Measurements from ENCODE around the gene GFRA1. TPM values are rescaled to one million over a fixed set of nuclear protein-coding genes. Genes with fewer than 3 reads are reported as not detected.

Gene GFRA1
- total and polyA plus RNA-seq, 11 donors, result 0.76 to 18.6 (median 1.4) TPM

DNA sequence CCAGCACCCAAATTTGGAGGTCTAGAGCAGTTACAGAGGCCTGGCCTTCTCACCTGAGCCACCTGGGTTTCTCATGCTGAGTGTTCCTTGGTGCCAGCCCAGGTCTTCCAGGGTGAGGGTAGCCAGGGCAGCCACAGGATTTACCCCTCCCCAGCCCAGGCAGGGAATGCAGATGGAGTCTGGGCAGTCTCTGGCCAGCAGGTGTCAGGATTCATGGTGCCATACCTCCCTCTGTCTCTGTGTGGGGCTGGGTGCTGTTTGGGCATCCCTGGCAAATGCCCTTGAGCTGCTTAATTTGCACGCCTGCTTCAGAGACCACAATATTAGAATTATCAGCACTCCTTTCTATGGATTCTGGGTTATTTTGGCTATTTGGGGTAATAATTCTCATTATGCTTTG is 246.7 kb downstream of the GFRA1 start:
- intact Hi-C loops (cut with DNase I), result no loop called here
- no peak for ATAC-seq
- no peaks in the 10 kb centered on the region for H3K9me3 ChIP-seq
- H3K27ac ChIP-seq, result no peak overlapping the region
- no peaks in the 10 kb centered on the region for H3K27me3 ChIP-seq
- TF ChIP-seq POLR2A (IDR thresholded peaks at IDR 0.05), result no peak
- TF ChIP-seq, protein P1, sequence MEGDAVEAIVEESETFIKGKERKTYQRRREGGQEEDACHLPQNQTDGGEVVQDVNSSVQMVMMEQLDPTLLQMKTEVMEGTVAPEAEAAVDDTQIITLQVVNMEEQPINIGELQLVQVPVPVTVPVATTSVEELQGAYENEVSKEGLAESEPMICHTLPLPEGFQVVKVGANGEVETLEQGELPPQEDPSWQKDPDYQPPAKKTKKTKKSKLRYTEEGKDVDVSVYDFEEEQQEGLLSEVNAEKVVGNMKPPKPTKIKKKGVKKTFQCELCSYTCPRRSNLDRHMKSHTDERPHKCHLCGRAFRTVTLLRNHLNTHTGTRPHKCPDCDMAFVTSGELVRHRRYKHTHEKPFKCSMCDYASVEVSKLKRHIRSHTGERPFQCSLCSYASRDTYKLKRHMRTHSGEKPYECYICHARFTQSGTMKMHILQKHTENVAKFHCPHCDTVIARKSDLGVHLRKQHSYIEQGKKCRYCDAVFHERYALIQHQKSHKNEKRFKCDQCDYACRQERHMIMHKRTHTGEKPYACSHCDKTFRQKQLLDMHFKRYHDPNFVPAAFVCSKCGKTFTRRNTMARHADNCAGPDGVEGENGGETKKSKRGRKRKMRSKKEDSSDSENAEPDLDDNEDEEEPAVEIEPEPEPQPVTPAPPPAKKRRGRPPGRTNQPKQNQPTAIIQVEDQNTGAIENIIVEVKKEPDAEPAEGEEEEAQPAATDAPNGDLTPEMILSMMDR (IDR thresholded peaks at IDR 0.05), result no peak
- no peaks in the 10 kb centered on the region for H3K4me1 ChIP-seq
- H3K4me3 ChIP-seq, result no peak overlapping the region
- no peaks in the 10 kb centered on the region for H3K36me3 ChIP-seq
- WGBS, 4 donors, result 86 to 93% (median 91%) methylated on average over 1 of the region's 1 CpG
- DNase-seq, result no peak

DNA sequence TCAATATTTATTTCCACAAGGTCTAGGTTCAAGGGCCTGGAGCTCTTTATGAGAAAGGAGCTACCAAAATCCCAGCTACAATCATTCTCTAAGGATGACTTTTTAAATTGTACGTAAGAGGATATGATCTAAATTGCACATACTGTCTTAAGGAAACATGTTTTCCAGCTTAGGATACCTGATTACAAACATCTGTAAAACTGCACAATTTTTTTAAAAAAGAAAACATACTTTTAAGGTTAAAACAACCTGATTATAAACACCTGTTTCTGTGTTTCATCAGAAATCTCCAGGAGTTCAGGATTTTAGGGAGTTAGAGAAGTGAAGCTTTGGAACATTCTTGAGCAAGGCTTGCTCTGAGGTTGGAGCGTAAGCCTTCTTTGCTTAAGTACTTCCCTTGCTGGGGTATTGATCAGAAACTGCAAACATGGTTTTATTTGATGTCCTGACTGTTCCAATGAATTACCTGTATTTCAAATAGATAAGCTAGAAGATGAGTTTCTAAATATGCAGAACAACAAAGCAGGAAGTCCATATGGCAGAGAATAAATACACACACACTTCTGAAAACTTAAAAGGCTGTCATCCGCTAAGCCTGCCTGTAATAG is 248.6 kb downstream of the GFRA1 start:
- 83 to 92% (median 88%) methylated on average over 3 of the region's 3 CpGs for WGBS, 4 donors
- TF ChIP-seq, protein P1 (IDR thresholded peaks at IDR 0.05), result no peak
- TF ChIP-seq POLR2A (IDR thresholded peaks at IDR 0.05), result no peak

DNA sequence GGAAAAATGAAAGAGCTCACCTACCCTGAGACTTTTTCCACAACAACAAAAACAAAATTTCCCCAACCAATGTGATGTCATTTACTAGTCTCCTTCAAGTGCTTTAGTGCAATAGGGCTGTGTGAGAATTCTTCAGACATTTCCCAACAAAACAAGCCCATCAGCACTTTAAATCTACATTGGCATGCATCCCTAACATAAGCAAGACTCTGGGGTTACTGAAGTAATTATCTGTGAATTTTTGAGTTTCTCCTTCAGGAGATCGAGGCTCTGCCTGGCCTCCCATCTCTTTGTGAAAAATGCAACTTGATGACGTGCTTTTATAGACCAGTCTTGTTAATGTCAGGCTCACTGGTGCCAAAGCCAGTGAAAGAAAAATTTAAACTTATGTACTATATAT is 255.6 kb downstream of the GFRA1 start:
- Histone ChIP-seq H3K4me1 (peaks cover 0 to 5% (median 0%) of the 10 kb centered on the region in 12 donors), H3K36me3 (no peaks in the 10 kb centered on the region), H3K4me3 (no peak overlapping the region), H3K27ac (no peak overlapping the region), H3K9me3 (peaks cover 0 to 11% (median 0%) of the 10 kb centered on the region in 12 donors), H3K27me3 (no peaks in the 10 kb centered on the region)
- intact Hi-C loops (cut with DNase I), result no loop called here
- TF ChIP-seq, protein P1 (IDR thresholded peaks at IDR 0.05), result no peak
- TF ChIP-seq POLR2A (IDR thresholded peaks at IDR 0.05), result no peak
- ATAC-seq (no peak), DNase-seq (no peak)
- WGBS, 4 donors, result 41 to 65% (median 64%) methylated on average over 2 of the region's 2 CpGs

More for the DNA sequence above, 248.6 kb downstream of the GFRA1 start:
- Histone ChIP-seq H3K36me3 (no peaks in the 10 kb centered on the region), H3K4me3 (no peak overlapping the region), H3K27ac (no peak overlapping the region), H3K27me3 (no peaks in the 10 kb centered on the region), H3K4me1 (no peaks in the 10 kb centered on the region), H3K9me3 (no peaks in the 10 kb centered on the region)
- DNase-seq (no peak), ATAC-seq (no peak)
- intact Hi-C loops (cut with DNase I), result no loop called here

DNA sequence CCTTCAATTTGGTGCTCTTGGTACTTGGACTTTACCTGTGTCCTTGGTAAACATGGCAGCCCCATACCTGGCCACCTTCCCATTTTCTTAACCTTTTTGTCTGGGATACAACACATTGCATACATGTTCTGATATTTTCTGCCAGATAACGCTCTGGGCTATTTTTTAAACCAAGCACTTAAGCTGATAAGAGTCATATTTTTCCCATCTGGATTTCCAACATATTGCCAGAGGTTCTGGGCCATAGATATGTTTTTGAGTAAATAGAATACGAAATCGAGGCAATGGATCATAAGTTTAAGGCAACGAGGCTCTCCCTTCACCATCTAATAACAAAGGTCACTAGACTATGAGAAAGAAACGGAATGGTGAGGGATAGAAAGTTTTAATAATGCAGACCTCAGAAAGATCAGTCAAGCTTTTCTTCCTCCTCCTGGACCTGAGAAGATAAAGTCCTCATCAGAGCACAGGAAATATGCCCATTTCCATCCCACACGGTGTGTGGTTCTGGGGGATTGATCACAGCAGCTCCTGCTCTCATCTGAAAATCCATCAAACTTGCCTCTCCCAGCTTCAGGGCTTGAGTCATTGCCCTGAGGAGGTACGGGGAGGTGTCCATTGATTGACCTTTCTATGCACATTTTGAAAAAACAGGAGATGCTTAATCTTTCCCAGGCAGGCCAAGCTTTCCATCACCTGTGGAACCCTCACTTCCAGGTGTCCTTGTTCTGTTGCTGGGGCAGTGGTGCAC is 257.2 kb downstream of the GFRA1 start:
- DNase-seq, result no peak
- WGBS, 4 donors, result 58 to 70% (median 64%) methylated on average over 7 of the region's 7 CpGs
- no peaks in the 10 kb centered on the region for H3K36me3 ChIP-seq
- peaks cover 0 to 5% (median 0%) of the 10 kb centered on the region in 12 donors for H3K4me1 ChIP-seq
- no peaks in the 10 kb centered on the region for H3K27me3 ChIP-seq
- no peak for TF ChIP-seq POLR2A (IDR thresholded peaks at IDR 0.05)
- TF ChIP-seq, protein P1 (IDR thresholded peaks at IDR 0.05), result no peak
- no peak overlapping the region for H3K27ac ChIP-seq
- peaks cover 0 to 18% (median 0%) of the 10 kb centered on the region in 12 donors for H3K9me3 ChIP-seq
- intact Hi-C loops (cut with DNase I), result no loop called here
- no peak for ATAC-seq
- no peak overlapping the region for H3K4me3 ChIP-seq
